ENCODE results near the gene GDA.

GDA gene

DNA sequence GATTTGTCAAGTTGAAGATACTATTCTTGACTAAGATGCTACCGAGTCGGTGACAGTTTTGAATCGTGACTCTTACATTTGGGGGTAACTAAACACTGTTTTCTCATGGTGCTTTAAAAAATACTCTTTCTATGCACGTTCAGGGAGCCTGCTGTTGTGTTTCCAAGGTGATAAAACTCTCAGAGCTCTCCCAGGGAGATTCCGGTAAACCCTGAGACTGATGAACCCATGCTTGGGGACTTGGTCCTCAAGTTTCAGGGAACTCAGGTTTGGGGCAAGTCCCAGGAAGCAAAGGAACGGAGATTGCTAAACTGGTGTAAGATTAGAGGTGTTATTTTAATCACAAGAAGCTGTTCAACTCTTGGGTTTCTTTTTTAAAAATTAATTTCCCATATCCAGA, 1.4 kb downstream of the GDA start:
- H3K9me3 ChIP-seq (ENCODE audit: control insufficient read depth in 2 of 2, low read length in 2 of 2) = peaks cover 0 to 7% of the 10 kb centered on the region in 2 donors
- no peaks in the 10 kb centered on the region for H3K36me3 ChIP-seq (ENCODE audit: control insufficient read depth in 2 of 2, insufficient read depth in 2 of 2, low read length in 2 of 2)
- no peak overlapping the region for H3K27ac ChIP-seq (ENCODE audit: low read length)
- peaks cover 4% of the 10 kb centered on the region for H3K4me1 ChIP-seq (ENCODE audit: control insufficient read depth, insufficient read depth, low read length)
- H3K9ac ChIP-seq (ENCODE audit: low read length in 2 of 2) = no peak overlapping the region
- H3K27me3 ChIP-seq (ENCODE audit: control insufficient read depth in 1 of 2, insufficient read depth in 2 of 2, low read length in 2 of 2) = peaks cover 6 to 15% of the 10 kb centered on the region in 2 donors
- H3K4me3 ChIP-seq (ENCODE audit: low read length in 2 of 2) = no peak overlapping the region

DNA sequence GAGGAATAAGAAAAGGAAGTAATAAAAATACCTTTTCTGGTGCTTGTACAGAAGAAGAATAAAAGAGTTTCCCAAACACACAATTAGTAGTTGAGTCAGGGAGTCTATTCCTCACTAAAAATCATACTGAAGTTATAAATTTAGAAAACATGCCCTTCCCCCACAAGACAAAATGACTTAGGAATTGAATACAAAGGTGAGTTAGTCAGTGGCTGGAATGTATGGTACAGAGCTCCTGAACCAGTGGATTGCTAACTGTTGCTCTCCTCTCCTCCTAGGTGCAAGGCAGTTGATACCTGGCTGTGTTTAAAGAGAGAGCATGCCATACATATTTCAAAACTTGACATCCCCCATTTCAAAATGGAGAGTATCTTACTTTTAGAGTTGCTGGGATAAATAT, 1.9 kb downstream of the GDA start:
- Histone ChIP-seq H3K4me3 (ENCODE audit: low read length in 2 of 2) (no peak overlapping the region), H3K9ac (ENCODE audit: low read length in 2 of 2) (no peak overlapping the region), H3K4me1 (ENCODE audit: control insufficient read depth, insufficient read depth, low read length) (peaks cover 4% of the 10 kb centered on the region), H3K27ac (ENCODE audit: low read length) (no peak overlapping the region), H3K36me3 (ENCODE audit: control insufficient read depth in 2 of 2, insufficient read depth in 2 of 2, low read length in 2 of 2) (no peaks in the 10 kb centered on the region), H3K9me3 (ENCODE audit: control insufficient read depth in 2 of 2, low read length in 2 of 2) (peaks cover 0 to 7% of the 10 kb centered on the region in 2 donors), H3K27me3 (ENCODE audit: control insufficient read depth in 1 of 2, insufficient read depth in 2 of 2, low read length in 2 of 2) (peaks cover 6 to 15% of the 10 kb centered on the region in 2 donors)

DNA sequence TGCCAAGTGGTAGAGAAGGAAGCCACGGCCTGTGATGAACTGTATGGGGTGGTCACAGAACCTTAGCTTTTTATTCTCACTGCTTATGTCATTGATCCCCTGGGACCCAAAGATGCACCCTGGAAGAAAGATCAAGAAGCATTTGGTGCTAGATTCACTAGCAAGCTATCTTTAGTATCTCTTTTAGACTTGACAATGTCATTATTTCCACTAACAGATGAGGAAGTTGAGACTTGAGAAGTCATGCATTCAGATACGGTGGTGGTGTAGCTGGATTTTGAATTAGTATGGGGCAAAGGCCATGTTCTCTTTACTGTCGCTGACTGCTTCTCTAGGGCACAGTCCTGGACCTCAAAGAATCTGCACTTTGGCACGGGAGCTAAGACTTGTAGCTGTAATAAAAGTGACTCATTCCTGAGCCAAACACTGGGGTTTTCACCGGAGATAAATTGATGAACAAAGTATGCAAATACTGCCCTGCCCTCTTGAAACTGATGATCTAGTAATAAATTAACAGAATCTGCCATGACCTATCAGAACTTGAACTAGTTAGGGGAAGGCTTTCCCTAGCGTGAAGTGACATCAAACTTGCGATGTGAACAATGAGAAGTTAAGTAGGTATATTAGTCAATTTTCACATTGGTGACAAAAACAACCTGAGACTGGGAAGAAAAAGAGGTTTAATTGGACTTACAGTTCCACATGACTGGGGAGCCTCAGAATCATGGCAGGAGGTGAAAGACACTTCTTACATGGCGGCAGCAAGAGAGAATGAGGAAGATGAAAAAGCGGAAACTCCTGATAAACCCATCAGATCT, 5.4 kb downstream of the GDA start:
- no peaks in the 10 kb centered on the region for H3K36me3 ChIP-seq (ENCODE audit: control insufficient read depth in 2 of 2, insufficient read depth in 2 of 2, low read length in 2 of 2)
- peaks cover 2 to 3% of the 10 kb centered on the region in 2 donors for H3K27me3 ChIP-seq (ENCODE audit: control insufficient read depth in 1 of 2, insufficient read depth in 2 of 2, low read length in 2 of 2)
- H3K4me3 ChIP-seq (ENCODE audit: low read length in 2 of 2) = no peak overlapping the region
- no peaks in the 10 kb centered on the region for H3K4me1 ChIP-seq (ENCODE audit: control insufficient read depth, insufficient read depth, low read length)
- H3K9ac ChIP-seq (ENCODE audit: low read length in 2 of 2) = no peak overlapping the region
- H3K9me3 ChIP-seq (ENCODE audit: control insufficient read depth in 2 of 2, low read length in 2 of 2) = peaks cover 0 to 7% of the 10 kb centered on the region in 2 donors
- H3K27ac ChIP-seq (ENCODE audit: low read length) = no peak overlapping the region

DNA sequence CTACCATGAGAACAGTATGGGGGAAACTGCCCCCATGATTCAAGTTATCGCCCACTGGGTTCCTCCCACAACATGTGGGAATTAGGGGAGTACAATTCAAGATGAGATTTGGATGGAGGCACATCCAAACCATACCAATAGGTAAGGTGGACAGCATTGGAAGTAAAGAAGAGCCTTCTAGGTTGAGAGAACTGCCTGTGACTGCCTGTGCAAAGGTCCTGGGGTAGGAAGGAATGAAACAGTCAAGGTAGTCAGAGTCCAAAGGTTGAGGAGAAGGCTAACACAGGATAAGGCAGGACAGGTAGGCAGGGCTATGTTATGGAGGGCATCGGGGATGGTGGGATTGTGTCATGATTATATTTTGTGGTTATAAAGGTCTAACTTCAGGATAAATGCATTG, 6.1 kb downstream of the GDA start:
- Histone ChIP-seq H3K27ac (ENCODE audit: low read length) (no peak overlapping the region), H3K4me3 (ENCODE audit: low read length in 2 of 2) (no peak overlapping the region), H3K36me3 (ENCODE audit: control insufficient read depth in 2 of 2, insufficient read depth in 2 of 2, low read length in 2 of 2) (no peaks in the 10 kb centered on the region), H3K27me3 (ENCODE audit: control insufficient read depth in 1 of 2, insufficient read depth in 2 of 2, low read length in 2 of 2) (no peaks in the 10 kb centered on the region), H3K9ac (ENCODE audit: low read length in 2 of 2) (no peak overlapping the region), H3K9me3 (ENCODE audit: control insufficient read depth in 2 of 2, low read length in 2 of 2) (peaks cover 0 to 7% of the 10 kb centered on the region in 2 donors), H3K4me1 (ENCODE audit: control insufficient read depth, insufficient read depth, low read length) (no peaks in the 10 kb centered on the region)

DNA sequence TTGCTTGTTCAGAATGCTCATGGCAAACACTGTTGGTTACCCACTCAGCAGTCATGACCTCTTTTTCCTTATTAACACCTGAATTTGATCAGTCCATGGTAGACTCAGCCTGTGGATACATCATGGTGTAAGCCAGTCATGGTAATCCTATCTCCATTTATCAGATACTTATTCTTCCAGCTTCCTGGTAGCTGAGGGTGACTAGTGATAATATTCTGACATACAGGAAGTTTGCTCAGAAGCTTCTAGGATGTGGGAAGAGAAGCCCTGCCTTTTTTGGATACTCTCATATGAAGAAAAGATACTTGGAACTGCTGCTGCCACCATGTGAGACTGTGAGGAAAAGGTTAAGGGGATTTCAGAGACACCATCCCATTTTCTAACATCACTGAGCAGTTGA, 7.3 kb downstream of the GDA start:
- H3K9me3 ChIP-seq (ENCODE audit: control insufficient read depth in 2 of 2, low read length in 2 of 2) = peaks cover 2 to 7% of the 10 kb centered on the region in 2 donors
- no peaks in the 10 kb centered on the region for H3K27me3 ChIP-seq (ENCODE audit: control insufficient read depth in 1 of 2, insufficient read depth in 2 of 2, low read length in 2 of 2)
- no peaks in the 10 kb centered on the region for H3K4me1 ChIP-seq (ENCODE audit: control insufficient read depth, insufficient read depth, low read length)
- no peak overlapping the region for H3K4me3 ChIP-seq (ENCODE audit: low read length in 2 of 2)
- H3K27ac ChIP-seq (ENCODE audit: low read length) = no peak overlapping the region
- no peaks in the 10 kb centered on the region for H3K36me3 ChIP-seq (ENCODE audit: control insufficient read depth in 2 of 2, insufficient read depth in 2 of 2, low read length in 2 of 2)
- H3K9ac ChIP-seq (ENCODE audit: low read length in 2 of 2) = no peak overlapping the region

DNA sequence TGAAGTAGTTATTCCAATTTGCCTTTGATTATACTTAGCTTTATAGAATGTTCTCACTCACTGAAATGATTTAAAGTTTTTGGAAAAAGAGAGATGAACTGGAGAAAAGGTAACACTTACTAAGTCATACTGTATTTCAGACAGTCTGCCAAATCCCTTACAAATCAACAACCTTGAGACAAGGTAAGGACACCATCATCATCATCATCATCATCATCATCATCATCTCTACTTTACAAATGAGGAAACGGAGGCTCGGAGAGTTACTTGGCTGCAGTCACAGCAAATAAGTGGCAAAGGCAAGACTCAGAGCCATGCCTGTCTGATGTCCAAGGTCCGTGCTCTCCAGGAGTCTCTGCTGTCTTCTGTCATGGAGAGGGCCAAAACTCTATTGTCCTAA, 9.4 kb downstream of the GDA start:
- Histone ChIP-seq H3K9ac (ENCODE audit: low read length in 2 of 2) (no peak overlapping the region), H3K9me3 (ENCODE audit: control insufficient read depth in 2 of 2, low read length in 2 of 2) (peaks cover 7 to 11% of the 10 kb centered on the region in 2 donors), H3K27me3 (ENCODE audit: control insufficient read depth in 1 of 2, insufficient read depth in 2 of 2, low read length in 2 of 2) (no peaks in the 10 kb centered on the region), H3K4me3 (ENCODE audit: low read length in 2 of 2) (no peak overlapping the region), H3K36me3 (ENCODE audit: control insufficient read depth in 2 of 2, insufficient read depth in 2 of 2, low read length in 2 of 2) (no peaks in the 10 kb centered on the region), H3K27ac (ENCODE audit: low read length) (no peak overlapping the region), H3K4me1 (ENCODE audit: control insufficient read depth, insufficient read depth, low read length) (no peaks in the 10 kb centered on the region)

DNA sequence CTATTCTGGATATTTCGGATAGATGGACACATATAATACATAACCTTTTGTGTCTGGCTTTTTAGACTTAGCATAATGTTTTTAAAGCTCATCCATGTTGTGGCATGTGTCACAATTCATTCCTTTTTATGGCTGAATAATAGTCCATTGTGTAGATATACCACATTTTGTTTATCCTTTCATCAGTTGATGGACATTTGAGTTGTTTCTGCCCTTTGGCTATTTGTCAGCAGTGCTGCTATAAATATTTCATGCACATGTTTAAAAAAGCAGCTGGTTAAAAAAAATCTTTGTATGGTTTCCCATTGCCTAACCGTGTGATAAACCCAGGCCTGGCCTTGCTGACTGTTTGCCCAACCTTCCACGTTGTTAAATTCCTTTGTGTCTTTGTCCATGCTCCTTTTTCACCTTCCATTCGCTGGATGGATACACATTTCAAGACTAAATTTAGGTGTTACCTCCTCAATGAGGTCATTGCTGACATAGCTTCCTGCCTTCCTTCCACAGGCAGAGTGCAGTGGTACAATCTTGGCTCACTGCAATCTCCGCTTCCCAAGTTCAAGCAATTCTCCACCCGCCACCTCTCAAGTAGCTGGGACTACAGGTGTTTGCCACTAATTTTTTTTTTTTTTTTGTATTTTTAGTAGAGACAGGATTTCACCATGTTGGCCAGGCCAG, 11.3 kb downstream of the GDA start:
- H3K9ac ChIP-seq (ENCODE audit: low read length in 2 of 2) = no peak overlapping the region
- no peak overlapping the region for H3K27ac ChIP-seq (ENCODE audit: low read length)
- no peaks in the 10 kb centered on the region for H3K36me3 ChIP-seq (ENCODE audit: control insufficient read depth in 2 of 2, insufficient read depth in 2 of 2, low read length in 2 of 2)
- H3K4me3 ChIP-seq (ENCODE audit: low read length in 2 of 2) = no peak overlapping the region
- H3K4me1 ChIP-seq (ENCODE audit: control insufficient read depth, insufficient read depth, low read length) = no peaks in the 10 kb centered on the region
- H3K9me3 ChIP-seq (ENCODE audit: control insufficient read depth in 2 of 2, low read length in 2 of 2) = peaks cover 0 to 11% of the 10 kb centered on the region in 2 donors
- H3K27me3 ChIP-seq (ENCODE audit: control insufficient read depth in 1 of 2, insufficient read depth in 2 of 2, low read length in 2 of 2) = no peaks in the 10 kb centered on the region

DNA sequence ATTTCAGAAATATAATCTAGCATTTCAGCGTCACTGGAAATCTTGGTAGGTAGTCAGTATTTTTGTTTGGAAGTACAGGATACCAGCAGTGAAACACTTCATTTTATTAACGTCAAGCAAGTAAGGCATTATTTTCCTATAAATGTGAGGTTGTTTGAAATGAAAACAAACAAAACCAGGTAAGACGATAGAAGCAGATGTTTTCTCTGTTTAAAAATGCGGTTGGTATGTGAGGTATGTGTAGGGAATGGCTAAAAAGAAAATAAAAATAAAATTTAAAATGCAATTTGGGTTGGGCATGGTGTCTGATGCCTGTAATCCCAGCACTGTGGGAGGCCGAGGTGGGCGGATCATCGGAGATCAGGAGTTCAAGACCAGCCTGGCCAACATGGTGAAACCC, 16.1 kb downstream of the GDA start:
- Histone ChIP-seq H3K27ac (ENCODE audit: low read length) (no peak overlapping the region), H3K36me3 (ENCODE audit: control insufficient read depth in 2 of 2, insufficient read depth in 2 of 2, low read length in 2 of 2) (no peaks in the 10 kb centered on the region), H3K9me3 (ENCODE audit: control insufficient read depth in 2 of 2, low read length in 2 of 2) (peaks cover 0 to 11% of the 10 kb centered on the region in 2 donors), H3K9ac (ENCODE audit: low read length in 2 of 2) (no peak overlapping the region), H3K27me3 (ENCODE audit: control insufficient read depth in 1 of 2, insufficient read depth in 2 of 2, low read length in 2 of 2) (no peaks in the 10 kb centered on the region), H3K4me3 (ENCODE audit: low read length in 2 of 2) (no peak overlapping the region), H3K4me1 (ENCODE audit: control insufficient read depth, insufficient read depth, low read length) (no peaks in the 10 kb centered on the region)

DNA sequence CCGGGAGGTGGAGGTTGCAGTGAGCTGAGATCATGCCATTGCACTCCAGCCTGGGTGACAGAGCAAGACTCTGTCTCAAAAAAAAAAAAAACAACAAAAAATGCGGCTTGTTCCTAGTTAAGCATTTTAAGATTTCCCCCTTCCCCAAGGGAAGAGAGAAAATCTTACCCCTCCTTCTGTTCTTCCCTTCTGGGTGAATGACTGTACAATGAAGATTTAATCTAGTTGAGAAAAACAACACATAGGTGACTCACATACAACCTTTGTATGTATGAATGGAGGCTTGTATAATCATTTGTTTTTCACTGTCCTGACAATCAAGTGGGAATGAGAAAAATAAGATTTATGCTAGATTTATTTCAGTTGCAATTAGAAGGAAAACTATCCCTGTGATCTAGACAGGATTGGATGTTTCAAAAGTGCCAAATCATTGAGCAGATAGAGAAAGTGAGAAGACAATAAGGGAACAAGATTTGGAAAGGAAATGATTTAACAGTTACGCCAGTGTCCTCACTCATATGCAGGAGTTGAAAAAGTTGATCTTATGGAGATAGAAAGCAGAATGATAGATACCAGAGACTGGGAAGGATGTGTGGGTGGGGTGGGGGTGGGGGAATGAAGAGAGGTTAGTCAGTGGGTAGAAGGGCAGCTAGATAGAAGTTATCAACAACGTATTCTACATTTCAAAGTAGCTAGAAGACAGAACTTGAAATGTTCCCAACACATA, 16.7 kb downstream of the GDA start:
- Histone ChIP-seq H3K4me1 (ENCODE audit: control insufficient read depth, insufficient read depth, low read length) (no peaks in the 10 kb centered on the region), H3K27me3 (ENCODE audit: control insufficient read depth in 1 of 2, insufficient read depth in 2 of 2, low read length in 2 of 2) (no peaks in the 10 kb centered on the region), H3K36me3 (ENCODE audit: control insufficient read depth in 2 of 2, insufficient read depth in 2 of 2, low read length in 2 of 2) (no peaks in the 10 kb centered on the region), H3K27ac (ENCODE audit: low read length) (no peak overlapping the region), H3K4me3 (ENCODE audit: low read length in 2 of 2) (no peak overlapping the region), H3K9ac (ENCODE audit: low read length in 2 of 2) (no peak overlapping the region), H3K9me3 (ENCODE audit: control insufficient read depth in 2 of 2, low read length in 2 of 2) (peaks cover 0 to 11% of the 10 kb centered on the region in 2 donors)

DNA sequence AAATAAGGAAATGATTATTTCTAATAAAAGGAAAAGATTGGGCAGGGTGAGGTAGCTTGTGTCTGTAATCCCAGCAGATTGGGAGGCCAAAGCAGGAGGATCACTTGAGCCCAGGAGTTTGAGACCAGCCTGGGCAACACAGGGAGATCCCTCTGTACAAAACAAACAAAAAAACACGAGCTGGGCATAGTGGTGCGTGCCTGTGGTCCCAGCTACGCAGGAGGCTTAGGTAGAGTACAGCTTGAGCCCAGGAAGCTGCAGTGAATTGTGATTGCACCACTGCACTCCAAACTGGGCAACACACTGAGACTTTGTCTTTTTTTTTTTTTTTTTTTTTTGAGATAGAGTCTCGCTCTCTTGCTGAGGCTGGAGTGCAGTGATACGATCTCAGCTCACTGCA, 18.8 kb downstream of the GDA start:
- H3K9ac ChIP-seq (ENCODE audit: low read length in 2 of 2) = no peak overlapping the region
- no peaks in the 10 kb centered on the region for H3K27me3 ChIP-seq (ENCODE audit: control insufficient read depth in 1 of 2, insufficient read depth in 2 of 2, low read length in 2 of 2)
- no peaks in the 10 kb centered on the region for H3K36me3 ChIP-seq (ENCODE audit: control insufficient read depth in 2 of 2, insufficient read depth in 2 of 2, low read length in 2 of 2)

More for the DNA sequence above, 18.8 kb downstream of the GDA start:
- Histone ChIP-seq H3K4me1 (ENCODE audit: control insufficient read depth, insufficient read depth, low read length) (no peaks in the 10 kb centered on the region), H3K9me3 (ENCODE audit: control insufficient read depth in 2 of 2, low read length in 2 of 2) (peaks cover 0 to under 1% of the 10 kb centered on the region in 2 donors), H3K4me3 (ENCODE audit: low read length in 2 of 2) (no peak overlapping the region), H3K27ac (ENCODE audit: low read length) (no peak overlapping the region)

All from stomach smooth muscle (tissue), 2 donors.